ENCODE results near the gene FGF12. TPM values are rescaled to one million over a fixed set of nuclear protein-coding genes. Genes with fewer than 3 reads are reported as not detected.

FGF12 gene
- polyA plus RNA-seq, 1 of the 3 experiments (the other 2 are of a cell fraction), result 0.30 TPM

DNA sequence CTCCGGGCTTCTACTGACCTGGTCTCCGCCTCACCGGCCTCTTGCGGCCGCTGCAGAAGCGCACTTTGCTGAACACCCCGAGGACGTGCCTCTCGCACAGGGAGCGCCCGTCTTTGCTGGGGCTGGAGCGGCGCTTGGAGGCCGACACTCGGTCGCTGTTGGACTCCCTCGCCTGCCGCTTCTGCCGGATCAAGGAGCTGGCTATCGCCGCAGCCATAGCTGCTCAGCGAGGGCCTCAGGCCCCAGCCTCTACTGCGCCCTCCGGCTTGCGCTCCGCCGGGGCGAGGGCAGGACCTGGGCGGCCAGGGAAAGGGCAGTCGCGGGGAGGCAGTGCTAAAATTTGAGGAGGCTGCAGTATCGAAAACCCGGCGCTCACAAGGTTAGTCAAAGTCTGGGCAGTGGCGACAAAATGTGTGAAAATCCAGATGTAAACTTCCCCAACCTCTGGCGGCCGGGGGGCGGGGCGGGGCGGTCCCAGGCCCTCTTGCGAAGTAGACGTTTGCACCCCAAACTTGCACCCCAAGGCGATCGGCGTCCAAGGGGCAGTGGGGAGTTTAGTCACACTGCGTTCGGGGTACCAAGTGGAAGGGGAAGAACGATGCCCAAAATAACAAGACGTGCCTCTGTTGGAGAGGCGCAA is 319.2 kb downstream of the FGF12 start (continued):
- TF ChIP-seq, protein P1, sequence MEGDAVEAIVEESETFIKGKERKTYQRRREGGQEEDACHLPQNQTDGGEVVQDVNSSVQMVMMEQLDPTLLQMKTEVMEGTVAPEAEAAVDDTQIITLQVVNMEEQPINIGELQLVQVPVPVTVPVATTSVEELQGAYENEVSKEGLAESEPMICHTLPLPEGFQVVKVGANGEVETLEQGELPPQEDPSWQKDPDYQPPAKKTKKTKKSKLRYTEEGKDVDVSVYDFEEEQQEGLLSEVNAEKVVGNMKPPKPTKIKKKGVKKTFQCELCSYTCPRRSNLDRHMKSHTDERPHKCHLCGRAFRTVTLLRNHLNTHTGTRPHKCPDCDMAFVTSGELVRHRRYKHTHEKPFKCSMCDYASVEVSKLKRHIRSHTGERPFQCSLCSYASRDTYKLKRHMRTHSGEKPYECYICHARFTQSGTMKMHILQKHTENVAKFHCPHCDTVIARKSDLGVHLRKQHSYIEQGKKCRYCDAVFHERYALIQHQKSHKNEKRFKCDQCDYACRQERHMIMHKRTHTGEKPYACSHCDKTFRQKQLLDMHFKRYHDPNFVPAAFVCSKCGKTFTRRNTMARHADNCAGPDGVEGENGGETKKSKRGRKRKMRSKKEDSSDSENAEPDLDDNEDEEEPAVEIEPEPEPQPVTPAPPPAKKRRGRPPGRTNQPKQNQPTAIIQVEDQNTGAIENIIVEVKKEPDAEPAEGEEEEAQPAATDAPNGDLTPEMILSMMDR (IDR thresholded peaks at IDR 0.05), result no peak
- TF ChIP-seq, protein P2, sequence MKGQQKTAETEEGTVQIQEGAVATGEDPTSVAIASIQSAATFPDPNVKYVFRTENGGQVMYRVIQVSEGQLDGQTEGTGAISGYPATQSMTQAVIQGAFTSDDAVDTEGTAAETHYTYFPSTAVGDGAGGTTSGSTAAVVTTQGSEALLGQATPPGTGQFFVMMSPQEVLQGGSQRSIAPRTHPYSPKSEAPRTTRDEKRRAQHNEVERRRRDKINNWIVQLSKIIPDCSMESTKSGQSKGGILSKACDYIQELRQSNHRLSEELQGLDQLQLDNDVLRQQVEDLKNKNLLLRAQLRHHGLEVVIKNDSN (IDR thresholded peaks at IDR 0.05; ENCODE audit: borderline replicate concordance, low read depth), result no peak
- no peak for TF ChIP-seq TAF1 (IDR thresholded peaks at IDR 0.05; ENCODE audit: borderline replicate concordance, low read depth, low read length)
- TF ChIP-seq YY1 (IDR thresholded peaks at IDR 0.05; ENCODE audit: low read depth), result no peak
- no peak for TF ChIP-seq MEF2A (IDR thresholded peaks at IDR 0.05; ENCODE audit: borderline replicate concordance, low read depth)
- no peak for TF ChIP-seq JUND (IDR thresholded peaks at IDR 0.05)
- no peak for TF ChIP-seq FOSL2 (IDR thresholded peaks at IDR 0.05; ENCODE audit: borderline replicate concordance, low read depth)
- no peak for TF ChIP-seq RFX5 (IDR thresholded peaks at IDR 0.05; ENCODE audit: low read length)

DNA sequence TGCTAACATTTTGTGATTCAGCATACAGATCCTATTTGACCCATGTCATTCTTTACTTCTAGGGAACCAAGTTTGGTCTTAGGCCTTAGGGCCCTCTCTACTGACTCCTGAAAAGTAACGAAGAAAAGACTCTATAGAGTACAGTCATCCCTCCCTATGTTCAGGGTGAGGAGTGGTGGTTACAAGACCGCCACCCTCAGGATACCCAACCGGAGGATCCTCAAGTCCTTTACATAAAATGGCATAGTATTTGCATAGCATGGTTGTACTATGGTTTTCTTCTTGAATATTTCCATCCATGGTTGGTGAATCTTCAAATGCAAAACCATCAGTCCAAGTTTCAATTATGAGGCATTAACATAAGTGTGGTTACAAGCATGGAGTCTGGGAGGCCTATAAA is 327.6 kb downstream of the FGF12 start:
- H3K9me3 ChIP-seq, result no peaks in the 10 kb centered on the region
- H3K36me3 ChIP-seq (replicated peaks in 1 of 2; ENCODE audit: control insufficient read depth in 1 of 2, insufficient read depth in 2 of 2, low read length in 1 of 2), result no peaks in the 10 kb centered on the region
- no peak for TF ChIP-seq POLR2AphosphoS5 (IDR thresholded peaks at IDR 0.05; ENCODE audit: low read depth, low read length)
- TF ChIP-seq, protein P3, sequence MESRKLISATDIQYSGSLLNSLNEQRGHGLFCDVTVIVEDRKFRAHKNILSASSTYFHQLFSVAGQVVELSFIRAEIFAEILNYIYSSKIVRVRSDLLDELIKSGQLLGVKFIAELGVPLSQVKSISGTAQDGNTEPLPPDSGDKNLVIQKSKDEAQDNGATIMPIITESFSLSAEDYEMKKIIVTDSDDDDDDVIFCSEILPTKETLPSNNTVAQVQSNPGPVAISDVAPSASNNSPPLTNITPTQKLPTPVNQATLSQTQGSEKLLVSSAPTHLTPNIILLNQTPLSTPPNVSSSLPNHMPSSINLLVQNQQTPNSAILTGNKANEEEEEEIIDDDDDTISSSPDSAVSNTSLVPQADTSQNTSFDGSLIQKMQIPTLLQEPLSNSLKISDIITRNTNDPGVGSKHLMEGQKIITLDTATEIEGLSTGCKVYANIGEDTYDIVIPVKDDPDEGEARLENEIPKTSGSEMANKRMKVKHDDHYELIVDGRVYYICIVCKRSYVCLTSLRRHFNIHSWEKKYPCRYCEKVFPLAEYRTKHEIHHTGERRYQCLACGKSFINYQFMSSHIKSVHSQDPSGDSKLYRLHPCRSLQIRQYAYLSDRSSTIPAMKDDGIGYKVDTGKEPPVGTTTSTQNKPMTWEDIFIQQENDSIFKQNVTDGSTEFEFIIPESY (IDR thresholded peaks at IDR 0.05; ENCODE audit: borderline replicate concordance, low read depth), result no peak
- no peak for TF ChIP-seq MXI1 (IDR thresholded peaks at IDR 0.05; ENCODE audit: low read depth, low read length)
- TF ChIP-seq, protein P4, sequence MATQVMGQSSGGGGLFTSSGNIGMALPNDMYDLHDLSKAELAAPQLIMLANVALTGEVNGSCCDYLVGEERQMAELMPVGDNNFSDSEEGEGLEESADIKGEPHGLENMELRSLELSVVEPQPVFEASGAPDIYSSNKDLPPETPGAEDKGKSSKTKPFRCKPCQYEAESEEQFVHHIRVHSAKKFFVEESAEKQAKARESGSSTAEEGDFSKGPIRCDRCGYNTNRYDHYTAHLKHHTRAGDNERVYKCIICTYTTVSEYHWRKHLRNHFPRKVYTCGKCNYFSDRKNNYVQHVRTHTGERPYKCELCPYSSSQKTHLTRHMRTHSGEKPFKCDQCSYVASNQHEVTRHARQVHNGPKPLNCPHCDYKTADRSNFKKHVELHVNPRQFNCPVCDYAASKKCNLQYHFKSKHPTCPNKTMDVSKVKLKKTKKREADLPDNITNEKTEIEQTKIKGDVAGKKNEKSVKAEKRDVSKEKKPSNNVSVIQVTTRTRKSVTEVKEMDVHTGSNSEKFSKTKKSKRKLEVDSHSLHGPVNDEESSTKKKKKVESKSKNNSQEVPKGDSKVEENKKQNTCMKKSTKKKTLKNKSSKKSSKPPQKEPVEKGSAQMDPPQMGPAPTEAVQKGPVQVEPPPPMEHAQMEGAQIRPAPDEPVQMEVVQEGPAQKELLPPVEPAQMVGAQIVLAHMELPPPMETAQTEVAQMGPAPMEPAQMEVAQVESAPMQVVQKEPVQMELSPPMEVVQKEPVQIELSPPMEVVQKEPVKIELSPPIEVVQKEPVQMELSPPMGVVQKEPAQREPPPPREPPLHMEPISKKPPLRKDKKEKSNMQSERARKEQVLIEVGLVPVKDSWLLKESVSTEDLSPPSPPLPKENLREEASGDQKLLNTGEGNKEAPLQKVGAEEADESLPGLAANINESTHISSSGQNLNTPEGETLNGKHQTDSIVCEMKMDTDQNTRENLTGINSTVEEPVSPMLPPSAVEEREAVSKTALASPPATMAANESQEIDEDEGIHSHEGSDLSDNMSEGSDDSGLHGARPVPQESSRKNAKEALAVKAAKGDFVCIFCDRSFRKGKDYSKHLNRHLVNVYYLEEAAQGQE (IDR thresholded peaks at IDR 0.05; ENCODE audit: low read depth, low read length), result no peak
- TF ChIP-seq JUND (IDR thresholded peaks at IDR 0.05), result no peak
- no peak for TF ChIP-seq NFIC (IDR thresholded peaks at IDR 0.05; ENCODE audit: borderline replicate concordance)
- TF ChIP-seq, protein P1 (IDR thresholded peaks at IDR 0.05), result no peak
- TF ChIP-seq SIN3A (IDR thresholded peaks at IDR 0.05; ENCODE audit: borderline replicate concordance, low read depth, low read length), result no peak
- no peak for TF ChIP-seq TAF1 (IDR thresholded peaks at IDR 0.05; ENCODE audit: borderline replicate concordance, low read depth, low read length)
- TF ChIP-seq RFX5 (IDR thresholded peaks at IDR 0.05; ENCODE audit: low read length), result no peak
- TF ChIP-seq ELF1 (IDR thresholded peaks at IDR 0.05), result no peak
- TF ChIP-seq, protein P5, sequence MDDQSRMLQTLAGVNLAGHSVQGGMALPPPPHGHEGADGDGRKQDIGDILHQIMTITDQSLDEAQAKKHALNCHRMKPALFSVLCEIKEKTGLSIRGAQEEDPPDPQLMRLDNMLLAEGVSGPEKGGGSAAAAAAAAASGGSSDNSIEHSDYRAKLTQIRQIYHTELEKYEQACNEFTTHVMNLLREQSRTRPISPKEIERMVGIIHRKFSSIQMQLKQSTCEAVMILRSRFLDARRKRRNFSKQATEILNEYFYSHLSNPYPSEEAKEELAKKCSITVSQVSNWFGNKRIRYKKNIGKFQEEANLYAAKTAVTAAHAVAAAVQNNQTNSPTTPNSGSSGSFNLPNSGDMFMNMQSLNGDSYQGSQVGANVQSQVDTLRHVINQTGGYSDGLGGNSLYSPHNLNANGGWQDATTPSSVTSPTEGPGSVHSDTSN (IDR thresholded peaks at IDR 0.05), result no peak
- H2AFZ ChIP-seq (ENCODE audit: low read depth), result no peak overlapping the region
- WGBS (ENCODE audit: low lambda C conversion rate), result 29% methylated on average over 3 of the region's 3 CpGs
- no peak overlapping the region for H3K9ac ChIP-seq
- CTCF ChIA-PET, result no interaction called here
- no peak overlapping the region for H3K4me3 ChIP-seq (ENCODE audit: low read depth in 2 of 2, low read length in 1 of 2)
- no peaks in the 10 kb centered on the region for H3K4me1 ChIP-seq (ENCODE audit: control insufficient read depth in 1 of 2, insufficient read depth in 2 of 2, low read depth in 1 of 2, low read length in 1 of 2)
- no peaks in the 10 kb centered on the region for H3F3A ChIP-seq (replicated peaks; ENCODE audit: insufficient read depth)
- POLR2A ChIA-PET, result no interaction called here
- no peaks in the 10 kb centered on the region for H4K20me1 ChIP-seq (ENCODE audit: insufficient read depth)
- no peaks in the 10 kb centered on the region for H3K27me3 ChIP-seq (ENCODE audit: insufficient read depth)
- no peak overlapping the region for H3K27ac ChIP-seq (ENCODE audit: low read depth in 2 of 2, low read length in 1 of 2)
- no peak for DNase-seq
- H3K4me2 ChIP-seq, result no peak overlapping the region
- H3K79me2 ChIP-seq (ENCODE audit: insufficient read depth), result no peaks in the 10 kb centered on the region
- H3K9me2 ChIP-seq, result no peaks in the 10 kb centered on the region
